Adipocyte (in vitro differentiated cells): Measurements from ENCODE around the gene ARHGAP21.

Experiments
- DNase-seq: peaks from one replicate; pipeline ENCODE4 v3.0.0-alpha.2; 2015; ENCODE audit warnings: low read depth
- H3K27me3 ChIP-seq: replicated peaks from 2 replicates; pipeline ENCODE4 v1.7.0; 2013; ENCODE audit warnings: mild to moderate bottlenecking, low read length, moderate library complexity; ENCODE audit not compliant: control insufficient read depth, insufficient read depth
- H3K36me3 ChIP-seq: 2 replicates; pipeline ENCODE4 v1.7.0; 2013; ENCODE audit warnings: low read length, mild to moderate bottlenecking, moderate library complexity; ENCODE audit not compliant: control insufficient read depth, insufficient read depth, severe bottlenecking
- H3K4me1 ChIP-seq: 2 replicates; pipeline ENCODE4 v1.7.0; 2013; ENCODE audit warnings: mild to moderate bottlenecking, low read length, moderate library complexity; ENCODE audit not compliant: control insufficient read depth, insufficient read depth
- H3K4me3 ChIP-seq: 2 replicates; pipeline ENCODE4 v1.7.0; 2013; ENCODE audit warnings: mild to moderate bottlenecking, low read length, moderate library complexity
- H3K9ac ChIP-seq: 2 replicates; pipeline ENCODE4 v1.7.0; 2013; ENCODE audit warnings: mild to moderate bottlenecking, low read length, moderate library complexity
- H3K9me3 ChIP-seq: 2 replicates; pipeline ENCODE4 v1.7.0; 2013; ENCODE audit warnings: mild to moderate bottlenecking, low read length, moderate library complexity; ENCODE audit not compliant: control insufficient read depth

Gene ARHGAP21

GRCh38 chr10:24652381-24652957 is 71.2 kb downstream of the ARHGAP21 start:
- no peaks in the 10 kb centered on the region for H3K27me3 ChIP-seq

GRCh38 chr10:24651923-24652322 is 71.8 kb downstream of the ARHGAP21 start:
- H3K27me3 ChIP-seq: no peaks in the 10 kb centered on the region

More at GRCh38 chr10:24652381-24652957, 71.2 kb downstream of the ARHGAP21 start:
- H3K9me3 ChIP-seq: no peaks in the 10 kb centered on the region
- no peaks in the 10 kb centered on the region for H3K36me3 ChIP-seq
- H3K9ac ChIP-seq: no peak overlapping the region
- peaks cover 16% of the 10 kb centered on the region for H3K4me1 ChIP-seq
- DNase-seq: no peak
- H3K4me3 ChIP-seq: no peak overlapping the region

GRCh38 chr10:24650669-24651391 is 72.9 kb downstream of the ARHGAP21 start:
- Histone ChIP-seq H3K9me3 (no peaks in the 10 kb centered on the region), H3K4me1 (peaks cover 16% of the 10 kb centered on the region), H3K4me3 (no peak overlapping the region), H3K9ac (no peak overlapping the region), H3K27me3 (no peaks in the 10 kb centered on the region), H3K36me3 (no peaks in the 10 kb centered on the region)
- DNase-seq: no peak

More at GRCh38 chr10:24651923-24652322, 71.8 kb downstream of the ARHGAP21 start:
- Histone ChIP-seq H3K4me1 (peaks cover 16% of the 10 kb centered on the region), H3K4me3 (no peak overlapping the region), H3K9ac (no peak overlapping the region), H3K36me3 (no peaks in the 10 kb centered on the region), H3K9me3 (no peaks in the 10 kb centered on the region)
- no peak for DNase-seq

GRCh38 chr10:24645784-24646183 is 77.9 kb downstream of the ARHGAP21 start:
- DNase-seq: peak; percentile 43
- Histone ChIP-seq H3K9me3 (no peaks in the 10 kb centered on the region), H3K36me3 (no peaks in the 10 kb centered on the region), H3K4me3 (no peak overlapping the region), H3K27me3 (no peaks in the 10 kb centered on the region), H3K4me1 (peaks cover 18% of the 10 kb centered on the region), H3K9ac (no peak overlapping the region)

DNA sequence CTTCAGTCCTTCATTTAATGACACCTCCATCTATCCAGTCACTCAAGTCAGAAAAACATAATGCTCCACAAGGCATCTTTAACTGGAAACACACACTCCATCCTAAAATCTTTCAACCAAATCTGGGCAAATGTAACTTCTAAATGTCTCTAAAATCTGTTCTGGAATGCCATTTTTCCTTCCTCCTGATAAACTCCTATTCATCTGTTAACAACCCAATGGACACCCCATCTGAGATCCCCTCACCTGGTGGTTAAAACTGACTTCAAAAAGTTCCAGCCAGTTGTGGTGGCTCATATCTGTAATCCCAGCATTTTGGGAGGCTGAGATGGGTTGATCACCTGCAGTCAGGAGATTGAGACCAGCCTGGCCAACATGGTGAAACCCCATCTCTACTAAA is 78.7 kb downstream of the ARHGAP21 start:
- no peaks in the 10 kb centered on the region for H3K27me3 ChIP-seq
- no peak overlapping the region for H3K9ac ChIP-seq
- H3K4me3 ChIP-seq: no peak overlapping the region
- peaks cover 24% of the 10 kb centered on the region for H3K4me1 ChIP-seq
- no peaks in the 10 kb centered on the region for H3K9me3 ChIP-seq
- H3K36me3 ChIP-seq: no peaks in the 10 kb centered on the region
- no peak for DNase-seq

- H3K36me3 ChIP-seq: no peaks in the 10 kb centered on the region
- DNase-seq: no peak
- peaks cover 24% of the 10 kb centered on the region for H3K4me1 ChIP-seq
- H3K9ac ChIP-seq: no peak overlapping the region
- no peaks in the 10 kb centered on the region for H3K27me3 ChIP-seq
- no peak overlapping the region for H3K4me3 ChIP-seq
- H3K9me3 ChIP-seq: no peaks in the 10 kb centered on the region
These were observed 79.9 kb downstream of the ARHGAP21 start for GRCh38 chr10:24643679-24644209.

DNA sequence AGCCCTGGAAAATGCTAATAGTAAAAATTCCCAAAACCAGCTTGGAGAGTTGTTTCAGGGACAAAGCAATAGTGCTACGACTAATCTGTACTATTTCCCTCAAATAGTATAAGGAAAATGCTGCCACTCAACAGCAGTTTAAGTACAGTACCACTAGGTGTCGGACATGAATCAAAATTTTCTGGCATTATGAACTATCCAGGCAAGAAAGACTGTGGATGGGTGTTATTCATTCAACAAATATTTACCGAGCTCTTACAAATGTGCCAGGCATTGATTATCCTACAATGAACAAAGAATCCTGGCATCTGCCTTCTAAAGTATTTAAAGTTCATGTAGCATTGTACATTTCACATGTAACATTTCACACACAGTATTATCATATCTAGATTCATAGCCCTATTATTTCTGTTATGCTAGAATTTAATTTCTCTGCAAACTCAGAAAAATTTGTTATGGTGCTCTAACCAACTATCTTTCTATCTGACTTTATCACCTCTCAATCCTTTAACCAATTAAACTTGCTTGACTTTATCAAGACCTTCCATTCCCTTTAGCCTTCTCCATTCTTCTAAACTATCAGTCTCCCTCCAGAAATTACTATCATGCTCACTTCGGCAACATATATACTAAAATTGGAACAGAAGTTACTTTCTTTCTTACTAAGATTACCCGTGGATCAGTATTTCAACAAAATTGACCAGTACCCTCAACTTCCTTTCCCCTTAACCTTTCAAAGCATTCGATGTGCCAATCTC is 80.6 kb downstream of the ARHGAP21 start:
- H3K9me3 ChIP-seq: no peaks in the 10 kb centered on the region
- no peaks in the 10 kb centered on the region for H3K36me3 ChIP-seq
- H3K9ac ChIP-seq: no peak overlapping the region
- no peaks in the 10 kb centered on the region for H3K27me3 ChIP-seq
- DNase-seq: peak; percentile 92
- peaks cover 24% of the 10 kb centered on the region for H3K4me1 ChIP-seq
- no peak overlapping the region for H3K4me3 ChIP-seq

DNA sequence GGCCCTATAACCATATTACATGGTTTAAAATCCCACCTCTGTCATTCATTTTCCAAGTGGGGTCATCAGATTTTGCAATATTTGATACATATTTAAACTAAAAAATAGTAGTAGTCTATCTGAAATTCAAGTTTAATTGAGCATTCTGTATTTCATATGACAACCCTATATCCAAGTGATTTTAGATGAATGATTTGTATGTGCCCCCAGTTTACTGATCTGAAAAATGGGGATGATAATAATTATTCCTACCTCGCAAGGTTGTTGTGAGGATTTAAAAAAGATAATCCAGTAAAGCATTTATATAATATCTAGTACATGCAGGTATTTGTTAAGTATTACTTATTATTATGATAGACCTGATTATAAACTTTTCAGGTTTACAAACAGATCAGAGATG is 84.6 kb downstream of the ARHGAP21 start:
- H3K9me3 ChIP-seq: no peaks in the 10 kb centered on the region
- H3K4me1 ChIP-seq: peaks cover 24% of the 10 kb centered on the region
- no peaks in the 10 kb centered on the region for H3K27me3 ChIP-seq
- DNase-seq: no peak
- no peak overlapping the region for H3K4me3 ChIP-seq
- H3K9ac ChIP-seq: no peak overlapping the region
- H3K36me3 ChIP-seq: peaks cover 6% of the 10 kb centered on the region

GRCh38 chr10:24625778-24626177 is 97.9 kb downstream of the ARHGAP21 start:
- no peak overlapping the region for H3K4me3 ChIP-seq
- H3K4me1 ChIP-seq: peaks cover 31% of the 10 kb centered on the region
- H3K9me3 ChIP-seq: no peaks in the 10 kb centered on the region
- DNase-seq: no peak
- peaks cover 19% of the 10 kb centered on the region for H3K36me3 ChIP-seq
- H3K9ac ChIP-seq: no peak overlapping the region
- H3K27me3 ChIP-seq: no peaks in the 10 kb centered on the region

- Histone ChIP-seq H3K4me1 (peaks cover 20% of the 10 kb centered on the region), H3K36me3 (peaks cover 36% of the 10 kb centered on the region), H3K27me3 (no peaks in the 10 kb centered on the region), H3K9ac (no peak overlapping the region), H3K9me3 (no peaks in the 10 kb centered on the region), H3K4me3 (no peak overlapping the region)
- no peak for DNase-seq
These were observed 100.3 kb downstream of the ARHGAP21 start for GRCh38 chr10:24623383-24623782.

DNA sequence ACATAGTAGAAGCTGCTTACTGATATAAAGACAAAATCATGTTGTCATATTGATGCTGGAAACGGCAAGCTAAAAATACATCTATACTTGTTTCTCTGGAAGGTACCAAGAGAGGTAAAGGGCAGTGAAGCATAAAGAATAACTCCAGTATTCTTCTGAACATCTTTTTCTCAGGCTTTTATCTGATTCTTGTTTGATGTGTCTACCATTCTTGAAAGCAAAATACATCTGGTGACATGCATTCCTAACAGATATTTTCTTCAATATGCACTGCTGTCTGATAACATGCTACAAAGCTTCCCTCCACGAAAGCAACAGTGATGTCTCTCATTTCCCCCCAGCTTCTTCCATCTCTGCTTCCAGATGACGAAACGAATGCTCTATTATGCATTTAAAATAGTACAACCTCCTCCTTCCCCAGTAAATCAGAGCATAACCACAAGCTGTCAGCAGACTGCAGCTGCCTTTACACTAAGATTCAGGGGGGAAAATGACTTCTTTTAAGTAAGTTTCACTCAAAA is 100.8 kb downstream of the ARHGAP21 start:
- no peak overlapping the region for H3K9ac ChIP-seq
- peaks cover 20% of the 10 kb centered on the region for H3K4me1 ChIP-seq
- no peaks in the 10 kb centered on the region for H3K27me3 ChIP-seq
- DNase-seq: no peak
- peaks cover 37% of the 10 kb centered on the region for H3K36me3 ChIP-seq
- no peaks in the 10 kb centered on the region for H3K9me3 ChIP-seq
- H3K4me3 ChIP-seq: no peak overlapping the region
